T-helper 2 cell (primary cell): Measurements from ENCODE around the gene CACNA2D3.

Source experiments
- DNase-seq, 5 experiments: peaks; one replicate each; pipeline versions ENCODE4 v3.0.0 to v3.0.0-alpha.2; 2012 to 2022

CACNA2D3 gene

GRCh38 chr3:54771050-54771449 is 648.7 kb downstream of the CACNA2D3 start:
- DNase-seq: no peak

- DNase-seq: no peak
Observed at GRCh38 chr3:54772051-54772450, 649.7 kb downstream of the CACNA2D3 start.

- DNase-seq: no peak
Observed at GRCh38 chr3:54772746-54773145, 650.4 kb downstream of the CACNA2D3 start.

- no peak for DNase-seq
Observed at GRCh38 chr3:54773271-54773670, 650.9 kb downstream of the CACNA2D3 start.

GRCh38 chr3:54776601-54777000 is 654.2 kb downstream of the CACNA2D3 start:
- DNase-seq: no peak

- no peak for DNase-seq
Observed at GRCh38 chr3:54777141-54777540, 654.8 kb downstream of the CACNA2D3 start.

GRCh38 chr3:54780336-54780735 is 658.0 kb downstream of the CACNA2D3 start:
- no peak for DNase-seq

- DNase-seq: no peak
Observed at GRCh38 chr3:54781728-54782127, 659.4 kb downstream of the CACNA2D3 start.

GRCh38 chr3:54783611-54784010 is 661.3 kb downstream of the CACNA2D3 start:
- DNase-seq: no peak

- DNase-seq: no peak
Observed at GRCh38 chr3:54784021-54784420, 661.7 kb downstream of the CACNA2D3 start.

GRCh38 chr3:54785976-54786375 is 663.6 kb downstream of the CACNA2D3 start:
- DNase-seq: no peak

GRCh38 chr3:54790051-54790450 is 667.7 kb downstream of the CACNA2D3 start:
- no peak for DNase-seq

GRCh38 chr3:54791501-54792156 is 669.3 kb downstream of the CACNA2D3 start:
- no peak for DNase-seq

- DNase-seq: no peak
Observed at GRCh38 chr3:54792584-54792983, 670.2 kb downstream of the CACNA2D3 start.

GRCh38 chr3:54793171-54793570 is 670.8 kb downstream of the CACNA2D3 start:
- DNase-seq: no peak

GRCh38 chr3:54797111-54797510 is 674.8 kb downstream of the CACNA2D3 start:
- DNase-seq: no peak

GRCh38 chr3:54800478-54800877 is 678.1 kb downstream of the CACNA2D3 start:
- DNase-seq: no peak

GRCh38 chr3:54801977-54802376 is 679.6 kb downstream of the CACNA2D3 start:
- DNase-seq: no peak

- no peak for DNase-seq
Observed at GRCh38 chr3:54810401-54810800, 688.0 kb downstream of the CACNA2D3 start.

- DNase-seq: no peak
Observed at GRCh38 chr3:54814224-54814623, 691.9 kb downstream of the CACNA2D3 start.

- no peak for DNase-seq
Observed at GRCh38 chr3:54817628-54818027, 695.3 kb downstream of the CACNA2D3 start.

GRCh38 chr3:54818486-54818885 is 696.1 kb downstream of the CACNA2D3 start:
- DNase-seq: no peak

GRCh38 chr3:54818942-54819341 is 696.6 kb downstream of the CACNA2D3 start:
- no peak for DNase-seq

- DNase-seq: no peak
Observed at GRCh38 chr3:54819946-54820345, 697.6 kb downstream of the CACNA2D3 start.

GRCh38 chr3:54822206-54822605 is 699.9 kb downstream of the CACNA2D3 start:
- DNase-seq: no peak
